ENCODE measurements around the gene DLG5.

DLG5 gene

DNA sequence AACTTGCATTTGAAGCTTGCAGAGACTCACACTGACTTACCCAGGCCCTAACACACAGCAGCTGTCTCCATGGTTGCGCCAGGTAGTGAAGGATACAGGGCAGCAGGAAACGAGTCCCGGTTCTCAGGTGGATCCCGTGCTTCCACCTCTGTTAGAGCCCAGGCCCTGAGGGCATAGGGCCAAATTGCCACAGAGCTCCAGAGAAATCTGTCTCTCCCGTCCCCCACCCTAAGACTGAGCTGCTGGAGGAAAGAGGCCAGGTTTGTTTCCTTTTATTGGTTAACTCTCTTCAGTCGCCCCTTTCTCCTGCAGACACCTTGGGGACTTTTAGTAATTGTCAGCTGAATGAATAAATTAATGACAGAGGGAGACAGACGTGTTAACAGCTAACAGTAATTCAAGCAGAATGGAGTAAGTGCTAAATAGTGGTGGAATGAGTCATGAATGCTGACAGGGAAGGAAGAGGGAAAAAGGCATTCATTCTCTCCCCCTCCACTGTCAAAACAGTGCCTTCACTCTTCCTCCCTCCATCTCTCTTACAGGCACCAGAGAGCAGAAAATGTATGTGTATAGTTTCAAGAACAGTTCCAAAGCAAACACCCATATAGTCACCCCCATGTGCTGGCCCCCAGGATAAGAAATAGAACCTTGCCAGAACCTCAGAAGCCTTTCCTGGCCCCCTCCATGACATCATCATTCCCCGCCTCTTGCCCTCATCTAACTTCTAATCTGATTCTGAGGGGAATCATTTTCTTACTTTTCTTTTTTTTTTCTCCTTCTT, 16.8 kb upstream of the DLG5 start:
- no peak for DNase-seq

DNA sequence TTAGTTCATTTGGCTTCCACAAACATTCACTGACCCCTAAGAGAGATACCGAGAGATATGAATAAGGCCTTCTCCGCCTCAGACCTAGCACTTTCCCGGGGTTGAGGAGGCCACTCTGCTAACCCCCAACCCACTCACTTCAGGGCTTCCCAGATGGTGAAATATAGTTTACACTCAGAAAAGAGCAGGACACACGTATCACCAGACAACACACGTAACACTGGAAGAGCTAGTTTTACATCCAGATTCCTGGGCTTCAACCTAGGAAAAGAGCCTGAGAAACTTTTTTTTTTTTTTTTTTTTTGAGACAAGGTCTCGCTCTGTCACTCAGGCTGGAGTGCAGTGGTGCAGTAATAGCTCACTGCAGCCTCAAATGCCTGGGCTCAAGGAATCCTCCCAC, 15.2 kb upstream of the DLG5 start:
- no peak for DNase-seq

DNA sequence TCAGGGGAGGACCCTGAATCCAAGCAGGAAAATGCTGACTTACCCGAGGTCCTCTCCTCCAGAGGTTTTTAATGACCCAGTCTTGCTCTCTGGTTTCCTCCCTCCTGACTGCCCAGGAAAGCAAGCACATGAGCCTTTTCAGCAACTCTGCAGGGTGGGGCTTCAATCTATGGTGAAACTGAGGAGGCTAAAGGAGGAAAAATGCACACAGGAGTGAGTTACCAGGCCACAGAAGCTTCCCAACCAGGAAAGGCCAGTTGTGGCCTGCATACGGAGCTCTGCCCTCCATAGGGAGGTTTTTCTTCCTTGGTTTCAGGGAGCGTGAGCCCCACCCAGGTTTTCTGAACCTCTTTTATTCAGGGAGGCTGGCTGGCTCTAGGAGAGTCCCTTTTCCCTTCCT, 14.1 kb upstream of the DLG5 start:
- no peak for DNase-seq

DNA sequence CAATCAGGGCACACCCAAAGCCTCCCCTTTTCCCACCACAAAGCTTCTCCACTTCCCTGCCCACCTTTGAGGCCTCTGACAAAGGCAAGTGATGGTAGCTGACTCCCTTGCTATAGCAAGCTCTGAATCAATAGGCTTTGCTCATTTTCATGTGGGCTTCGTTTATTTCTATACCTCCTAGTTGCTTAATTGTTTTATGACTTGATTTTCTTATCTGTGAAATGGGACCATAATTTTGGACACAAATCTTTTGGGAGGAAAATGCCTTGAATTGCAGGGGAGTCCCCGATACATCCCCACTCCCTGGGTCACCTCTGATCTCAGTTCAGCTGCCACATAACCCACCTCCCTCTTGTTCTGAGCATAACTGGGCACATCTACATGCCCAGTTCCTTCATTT, 13.7 kb upstream of the DLG5 start:
- no peak for DNase-seq

DNA sequence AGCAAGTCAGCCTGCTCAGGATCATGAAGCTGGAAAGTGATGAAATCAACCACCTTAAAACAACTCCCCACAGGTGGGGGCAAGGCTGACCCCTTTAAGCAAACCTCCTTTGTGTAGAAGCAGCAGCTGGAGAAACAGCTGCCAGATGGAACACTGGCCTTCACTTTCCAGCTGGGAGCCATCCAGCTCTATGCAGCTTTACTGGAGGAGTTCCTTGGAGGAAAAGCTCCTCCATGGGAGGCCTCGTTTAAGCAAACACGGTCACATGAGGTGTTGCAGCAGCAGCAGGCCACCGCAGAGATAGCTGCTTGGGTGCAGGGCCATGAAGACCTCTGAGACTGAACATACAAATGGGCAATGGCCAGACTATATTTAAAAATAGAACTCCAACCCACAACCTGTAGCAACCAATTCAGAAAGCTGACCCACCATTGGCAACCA, 13.0 kb upstream of the DLG5 start:
- DNase-seq = peak; percentile 68

DNA sequence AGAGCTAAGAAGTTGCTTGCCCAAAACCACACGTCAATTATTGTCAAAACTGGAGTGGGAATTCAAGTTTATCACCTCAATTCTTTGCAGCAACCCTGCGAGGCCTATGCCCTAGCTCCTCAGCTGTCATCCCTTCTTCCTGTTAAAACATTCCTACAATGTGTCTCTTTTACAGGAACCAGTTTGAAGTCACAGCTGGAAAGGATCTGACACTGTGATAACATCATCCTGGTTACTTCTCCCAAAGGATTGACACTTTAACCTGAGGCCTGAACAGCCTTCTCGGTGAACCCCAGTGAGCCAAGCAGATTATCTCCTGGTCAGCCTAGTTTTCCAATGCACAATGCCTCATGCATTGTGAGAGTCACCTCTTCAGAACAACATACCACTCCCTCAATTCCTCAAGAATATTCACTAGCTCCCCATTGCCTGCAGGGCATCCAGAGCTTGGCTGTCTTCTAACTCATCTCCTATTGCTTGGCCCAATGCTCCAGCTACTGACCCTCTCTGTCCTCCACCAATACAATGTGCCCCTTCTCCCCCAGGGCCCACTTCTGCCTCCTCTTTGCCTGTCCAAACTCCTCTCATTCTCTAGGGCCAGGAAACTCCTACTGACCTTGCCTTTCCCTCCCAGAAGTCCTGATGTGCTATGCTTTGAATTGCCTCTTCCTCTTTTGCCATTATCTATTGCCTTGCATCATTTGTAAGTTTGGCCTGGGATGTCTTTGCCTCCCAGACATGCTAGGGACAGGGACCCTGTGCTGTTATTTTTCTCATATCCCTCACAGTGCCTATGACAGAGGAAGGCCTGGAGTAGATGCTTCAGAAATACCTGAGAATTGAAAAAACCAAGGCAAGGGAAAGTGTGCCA, 10.4 kb upstream of the DLG5 start:
- DNase-seq = no peak

DNA sequence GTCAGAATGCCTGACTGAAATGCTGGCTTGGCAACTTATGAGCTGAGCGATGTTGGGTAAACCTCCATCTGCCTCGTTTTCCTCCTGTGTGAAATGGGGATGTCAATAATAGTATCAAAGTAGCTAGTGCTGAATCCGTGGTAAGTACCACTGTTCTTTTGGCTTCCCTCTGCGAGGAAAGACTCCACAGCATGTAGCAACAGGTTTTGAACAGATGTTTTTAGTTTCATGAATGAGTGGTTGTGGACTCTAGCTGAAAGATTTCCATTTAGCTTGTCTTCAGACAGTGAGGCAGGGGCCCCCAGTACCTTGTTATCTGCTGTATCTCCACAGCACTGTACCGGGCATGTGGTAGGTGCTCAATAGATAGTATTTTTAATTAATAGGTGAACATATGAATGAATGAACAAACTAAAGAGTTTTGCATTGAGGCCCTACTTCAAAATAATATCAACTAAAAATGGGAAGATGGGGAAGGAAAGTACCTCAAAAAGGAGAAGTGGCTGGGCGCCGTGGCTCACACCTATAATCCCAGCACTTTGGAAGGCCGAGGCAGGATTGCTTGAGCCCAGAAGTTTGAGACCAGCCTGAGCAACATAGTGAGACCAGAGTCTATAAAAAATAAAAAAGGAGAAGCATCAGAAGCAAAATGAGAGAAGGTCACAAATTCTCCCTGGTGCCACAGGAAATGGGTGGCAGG, 5.6 kb upstream of the DLG5 start:
- DNase-seq = no peak

DNA sequence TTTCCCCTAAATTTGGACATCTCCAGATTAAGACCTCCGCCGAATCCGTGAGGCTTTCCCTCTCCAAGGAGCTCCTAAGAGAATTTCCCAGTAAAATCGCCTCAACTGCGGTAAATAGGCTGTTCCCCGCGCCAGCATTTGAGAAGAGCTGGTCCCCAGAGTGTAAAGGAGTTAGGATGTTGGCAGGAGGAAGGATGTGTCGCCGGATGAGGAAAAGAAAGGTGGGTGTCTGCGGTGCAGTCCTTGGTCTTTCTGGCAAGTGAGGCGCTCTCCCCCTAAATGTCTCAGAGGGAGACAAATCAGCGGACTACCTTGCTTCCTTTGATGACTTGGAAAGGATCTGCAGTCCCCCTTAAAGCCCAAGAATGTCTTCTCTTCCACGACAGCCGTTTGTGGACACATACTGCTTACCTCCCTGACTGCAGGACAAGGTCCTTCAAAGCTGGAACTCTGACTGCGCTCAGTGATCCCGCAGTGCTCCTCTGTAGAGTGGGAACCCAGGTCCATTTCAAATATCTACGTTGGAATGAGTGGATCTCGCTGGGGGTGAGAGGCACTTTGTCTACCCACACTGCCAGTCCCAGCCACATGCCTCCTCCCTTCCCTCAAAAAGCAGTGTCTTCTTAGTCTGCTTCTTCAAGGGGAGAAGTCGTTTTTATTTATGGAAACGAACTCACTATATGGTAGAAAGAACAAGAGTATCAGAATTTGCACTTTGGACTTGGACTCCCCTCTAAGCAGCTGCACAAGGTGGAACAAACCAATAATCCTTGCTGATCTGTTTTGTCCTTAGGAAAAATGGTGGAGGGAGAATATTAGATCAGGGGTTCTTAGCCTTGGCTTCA, 1.1 kb upstream of the DLG5 start:
- DNase-seq = peak; percentile 49

DNA sequence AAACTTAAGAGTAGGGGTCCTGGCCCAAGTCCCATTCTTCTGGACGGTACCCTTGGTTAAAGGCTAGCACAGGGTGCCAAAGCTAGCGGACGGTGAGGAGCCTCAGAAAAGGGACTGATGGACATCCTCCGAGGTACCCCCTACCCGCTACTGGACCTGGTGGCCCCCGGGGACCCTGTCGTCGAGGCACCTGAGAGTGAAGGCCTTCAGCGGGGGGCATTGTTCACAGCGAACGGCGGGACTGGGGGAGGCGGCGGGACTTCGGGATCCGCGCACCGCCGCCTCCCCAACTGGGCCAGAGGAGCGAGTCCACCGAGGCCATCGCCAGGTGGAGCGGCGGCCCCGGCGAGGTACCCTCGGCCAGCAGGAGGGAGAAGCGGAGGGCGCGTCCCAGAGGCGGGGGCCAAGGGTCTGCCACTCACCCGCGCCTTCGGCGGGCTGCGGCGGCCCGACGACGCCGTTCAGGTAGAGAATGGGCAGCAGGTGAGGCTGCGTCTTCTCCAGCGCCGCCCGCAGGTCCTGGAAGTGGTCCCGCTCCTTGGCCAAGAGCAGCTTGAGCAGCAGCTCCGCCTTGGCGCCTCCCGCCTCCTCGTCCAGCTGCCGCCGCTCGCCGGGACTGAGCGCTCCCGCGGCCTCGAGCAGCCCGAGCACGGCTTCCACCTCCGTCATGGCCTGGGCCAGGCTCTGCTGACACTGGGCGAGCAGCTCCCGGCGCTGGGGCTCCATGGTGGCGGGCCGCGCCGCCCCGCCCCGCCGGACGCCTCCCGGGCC, 575 bp downstream of the DLG5 start:
- peak; percentile 69 for DNase-seq

DNA sequence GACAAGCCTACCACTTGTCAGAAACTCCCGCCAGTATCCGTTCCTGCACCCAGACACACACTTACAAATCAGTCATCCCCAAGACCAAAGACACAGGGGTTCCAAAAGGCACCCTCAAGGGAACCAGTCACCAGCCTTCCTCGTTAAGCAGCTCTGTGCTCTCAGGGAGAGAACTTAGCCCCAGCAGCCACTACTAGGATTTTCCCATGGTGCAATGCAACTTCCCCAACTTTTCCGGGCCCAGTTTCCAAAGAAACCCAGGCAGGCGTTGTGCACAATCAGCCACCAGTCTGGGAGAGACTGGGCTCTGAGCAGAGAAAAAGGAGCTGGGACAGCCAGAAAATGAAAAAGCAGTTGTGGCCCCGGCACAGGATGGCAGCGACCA, 1.2 kb downstream of the DLG5 start:
- peak; percentile 56 for DNase-seq

DNA sequence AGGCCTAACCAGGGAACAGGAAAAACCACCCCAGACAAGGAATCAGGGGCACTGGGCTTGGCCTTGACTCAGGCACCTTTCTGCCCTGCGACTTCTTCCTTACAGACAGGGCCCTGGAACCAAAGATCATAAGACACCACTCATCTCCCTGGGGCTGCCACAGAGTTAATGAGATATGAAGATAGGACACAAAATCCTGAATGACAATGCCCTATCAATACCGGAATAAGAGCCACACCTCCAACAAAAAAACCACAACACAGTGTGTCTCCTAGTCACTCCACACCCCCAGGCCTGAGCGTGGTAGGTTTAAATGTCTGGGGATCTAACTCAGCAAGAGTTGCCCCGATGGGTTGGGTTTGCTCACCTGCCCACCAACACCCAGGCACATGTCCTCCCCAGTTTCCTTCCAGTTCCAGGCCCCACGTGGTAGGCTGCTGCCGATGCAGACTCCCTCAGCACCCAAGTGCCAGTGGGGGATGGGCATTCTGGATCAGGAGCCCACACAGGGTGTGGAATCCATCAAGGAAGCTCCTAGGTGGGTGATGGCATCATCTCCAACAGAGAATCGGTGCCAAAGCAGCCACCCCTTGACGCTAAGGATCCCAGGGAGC, 3.9 kb downstream of the DLG5 start:
- no peak for DNase-seq

DNA sequence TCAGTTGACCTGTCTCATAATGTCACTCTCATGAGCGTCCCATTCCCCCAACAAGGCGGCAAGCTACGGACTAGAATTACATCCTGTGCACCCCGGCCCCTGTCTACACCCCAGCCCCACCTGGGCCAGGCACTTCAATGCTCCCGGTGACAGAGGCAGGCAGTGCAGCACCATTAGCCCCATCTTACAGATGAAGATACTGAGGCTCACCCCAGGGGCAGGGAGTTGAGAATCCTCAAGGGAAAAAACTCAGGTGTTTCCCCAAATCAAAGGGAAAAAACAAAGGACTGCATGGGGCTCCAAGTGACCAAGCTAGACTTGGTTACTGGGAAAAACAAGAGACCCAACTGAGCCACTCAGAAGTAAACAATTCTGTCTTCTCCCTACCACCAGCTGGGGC, 4.5 kb downstream of the DLG5 start:
- DNase-seq = no peak

DNA sequence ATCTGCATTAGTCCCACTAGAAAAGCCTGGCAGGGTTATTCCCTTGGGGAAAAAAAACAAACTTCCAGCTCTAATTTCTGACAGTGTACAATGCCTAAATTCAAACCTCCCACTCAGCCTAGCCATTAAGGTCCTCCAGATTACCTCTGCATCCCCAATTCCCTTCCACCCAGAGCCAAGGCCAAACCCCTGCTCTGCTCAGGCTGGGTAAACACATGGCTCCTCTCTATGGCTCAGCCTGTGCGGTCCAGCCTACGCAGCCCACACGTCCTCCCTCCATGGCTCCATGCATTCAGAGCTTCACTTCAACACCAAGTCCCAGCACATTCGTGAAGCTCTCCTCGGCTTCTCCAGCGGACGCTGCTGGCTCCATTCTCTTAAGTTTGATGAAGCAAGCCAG, 5.2 kb downstream of the DLG5 start:
- DNase-seq = no peak

DNA sequence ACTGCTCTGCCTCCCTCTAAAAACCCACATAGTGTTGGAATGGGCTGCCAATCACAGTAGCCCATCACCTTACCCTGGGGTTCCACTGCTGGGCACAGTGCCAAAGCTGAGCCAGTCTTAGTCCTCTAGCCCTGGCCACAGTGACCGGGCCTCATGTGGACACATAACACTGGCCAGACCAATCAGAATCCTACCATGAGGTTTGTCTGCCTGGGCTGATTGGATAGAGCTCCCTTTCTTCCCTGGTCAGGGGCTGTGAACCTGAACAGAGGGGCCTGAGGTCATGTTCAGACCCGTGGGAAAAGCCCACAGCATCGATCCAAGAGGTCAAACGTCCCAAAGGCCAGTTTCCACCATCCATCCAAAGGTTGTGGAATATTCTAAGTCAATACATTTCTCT, 6.1 kb downstream of the DLG5 start:
- no peak for DNase-seq

DNA sequence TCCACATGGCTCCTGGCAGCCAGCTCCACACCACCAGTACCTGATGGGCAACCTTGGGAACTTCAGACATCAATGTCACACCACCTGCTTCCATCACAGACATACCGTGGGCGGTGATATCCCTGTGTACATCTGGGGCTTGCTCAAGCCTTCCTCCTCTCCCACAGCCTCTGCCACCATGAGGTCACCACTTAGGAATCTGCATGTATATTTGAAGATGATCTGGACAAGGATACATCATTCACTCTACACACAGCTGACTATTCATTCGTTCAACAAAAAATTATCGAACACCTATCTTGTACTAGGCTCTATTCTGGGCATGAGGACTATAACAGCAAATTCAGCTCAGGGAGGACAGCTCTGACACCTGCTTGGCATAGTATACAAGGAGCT, 6.8 kb downstream of the DLG5 start:
- no peak for DNase-seq

DNA sequence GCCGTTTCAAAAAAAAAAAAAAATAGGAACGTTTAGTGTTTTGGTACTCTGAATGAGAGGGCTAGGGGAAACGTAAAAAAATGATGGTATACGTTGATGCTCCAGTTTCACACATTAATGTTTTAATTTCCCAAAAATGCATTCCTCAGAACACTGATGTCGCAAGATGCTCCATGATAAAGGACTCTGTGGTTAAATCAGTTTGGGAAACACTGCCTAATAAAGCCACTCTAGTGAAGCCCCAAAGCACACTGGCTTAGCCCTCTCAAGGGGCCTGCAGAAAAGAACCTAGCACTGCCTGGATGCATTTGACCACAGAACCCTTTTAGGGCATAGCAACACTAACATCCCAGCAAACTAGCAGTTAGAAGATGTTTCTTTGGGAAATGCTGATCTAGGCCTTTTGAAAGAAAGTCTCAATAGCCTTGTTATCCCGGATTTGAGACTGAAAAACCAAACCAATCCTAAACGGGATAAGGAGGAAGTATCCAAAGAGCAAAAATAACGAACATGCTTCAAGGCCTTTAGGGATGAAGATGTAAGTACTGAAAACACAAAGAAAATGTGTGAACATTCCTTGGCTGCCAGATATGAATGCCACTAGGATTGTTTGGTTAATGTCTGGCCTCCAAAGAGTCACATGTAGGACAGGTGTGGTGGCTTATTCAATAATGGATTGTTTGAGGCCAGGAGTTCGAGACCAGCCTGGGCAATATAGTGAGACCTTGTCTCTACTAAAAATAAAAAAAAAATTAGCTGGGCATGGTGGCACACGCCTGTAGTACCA, 11.0 kb downstream of the DLG5 start:
- DNase-seq = no peak

DNA sequence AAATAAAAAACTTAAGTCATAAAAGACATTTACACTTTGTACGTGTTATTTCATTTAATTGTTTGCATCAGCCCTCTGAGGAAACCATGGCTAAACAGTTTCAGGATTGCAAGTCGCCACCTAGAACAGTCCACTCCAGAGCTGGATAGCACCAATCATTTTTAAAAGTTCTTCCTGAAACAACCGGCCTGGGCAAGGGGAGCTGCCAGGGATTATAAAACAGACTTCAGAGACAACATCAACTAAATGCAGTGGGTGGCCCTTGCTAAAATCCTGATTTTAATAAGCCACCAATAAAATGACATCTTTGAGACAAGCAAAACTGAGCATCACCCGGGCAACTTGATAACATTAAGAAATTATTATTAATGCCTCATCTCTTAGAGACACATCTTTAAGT, 13.5 kb downstream of the DLG5 start:
- DNase-seq = no peak

DNA sequence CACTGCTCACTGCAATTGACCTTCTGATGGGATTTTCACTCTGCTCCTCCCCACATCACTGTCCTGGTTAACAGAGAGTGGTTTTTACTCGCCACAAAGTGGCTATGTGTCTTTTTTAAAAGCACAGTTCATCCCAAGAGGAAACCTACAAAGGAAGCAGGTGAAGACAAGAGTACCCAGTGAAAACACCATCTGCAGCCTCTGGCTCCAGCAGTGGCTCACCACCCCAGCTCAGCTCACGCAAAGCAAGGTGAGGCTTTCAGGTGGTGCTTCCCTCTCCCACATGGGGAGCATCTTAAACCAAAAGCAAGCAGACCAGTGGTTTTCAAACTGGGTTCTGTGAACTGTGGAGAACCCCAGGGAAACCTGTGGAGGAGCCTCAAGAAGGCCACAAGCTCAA, 14.0 kb downstream of the DLG5 start:
- DNase-seq = no peak

DNA sequence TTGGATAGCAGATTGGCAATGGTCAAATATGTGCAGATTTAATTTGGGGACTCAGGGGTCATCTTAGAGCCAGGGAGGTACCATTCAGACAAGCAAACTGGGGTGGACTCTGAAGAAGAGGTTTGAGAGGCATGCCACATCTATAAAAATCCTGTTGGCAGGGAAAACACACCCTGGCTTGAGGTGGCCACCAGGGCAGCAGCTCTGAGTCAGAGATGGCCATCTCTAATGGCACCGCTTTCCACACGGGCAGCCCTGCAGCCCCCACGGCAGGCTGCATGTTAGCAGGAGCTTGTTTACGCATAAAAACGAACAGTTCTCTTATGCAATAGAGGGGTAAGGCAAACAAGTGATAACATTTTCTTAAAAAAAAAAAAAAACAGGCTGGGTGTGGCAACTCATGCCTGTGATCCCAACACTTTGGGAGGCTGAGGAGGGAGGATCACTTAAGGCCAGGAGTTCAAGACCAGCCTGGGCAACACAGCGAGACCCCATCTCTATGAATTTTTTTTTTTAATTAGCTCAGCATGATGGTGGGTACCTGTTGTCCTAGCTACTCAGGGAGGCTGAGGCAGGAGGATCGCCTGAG, 14.9 kb downstream of the DLG5 start:
- no peak for DNase-seq

DNA sequence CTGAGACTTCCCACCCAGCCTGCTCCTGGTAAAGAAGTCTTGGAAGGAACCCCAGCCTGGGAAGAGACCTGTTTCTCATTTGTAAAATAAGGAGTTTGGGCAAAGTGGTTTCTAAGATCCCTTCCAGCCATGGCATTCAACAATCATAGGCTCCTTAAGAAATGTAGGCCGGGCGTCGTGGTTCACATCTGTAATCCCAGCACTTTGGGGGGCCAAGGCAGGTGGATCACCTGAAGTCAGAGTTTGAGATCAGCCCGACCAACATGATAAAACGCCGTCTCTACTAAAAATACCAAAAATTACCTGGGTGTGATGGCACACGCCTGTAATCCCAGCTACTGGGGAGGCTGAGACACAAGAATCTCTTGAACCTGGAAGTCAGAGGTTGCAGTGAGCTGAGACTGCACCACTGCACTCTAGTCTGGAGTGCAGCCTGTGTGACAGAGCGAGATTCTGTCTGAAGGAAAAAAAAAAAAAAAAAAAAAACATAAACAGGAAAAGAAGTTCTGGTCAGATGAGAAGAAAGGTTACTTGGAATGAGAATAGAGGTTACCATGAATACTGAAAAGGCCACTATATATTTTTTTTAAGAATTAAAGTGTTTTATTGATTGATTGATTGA, 15.9 kb downstream of the DLG5 start:
- no peak for DNase-seq
